Vagina (tissue), 2 donors: Measurements from ENCODE around the gene KLHL21. TPM values are rescaled to one million over a fixed set of nuclear protein-coding genes. Genes with fewer than 3 reads are reported as not detected.

Experiments
- DNase-seq, 2 donors: peaks; one replicate each; pipeline ENCODE4 v3.0.0-alpha.2; 2017; ENCODE audit errors: extremely low spot score in 2 of 2
- H3K27ac ChIP-seq: fragments of 200-600 bp; sonication (generic); one replicate; pipeline ENCODE4 v1.5.1; 2019
- H3K27me3 ChIP-seq: fragments of 200-600 bp; sonication (generic); one replicate; pipeline ENCODE4 v1.5.1; 2019
- H3K36me3 ChIP-seq, 2 donors: fragments of 200-600 bp; sonication (generic); one replicate each; pipeline ENCODE4 v1.5.1; 2017 to 2019
- H3K4me1 ChIP-seq: fragments of 200-600 bp; sonication (generic); one replicate; pipeline ENCODE4 v1.5.1; 2019
- H3K4me3 ChIP-seq, 2 donors: fragments of 200-600 bp; sonication (generic); 1 replicate in 1 of 2; 2 replicates in 1 of 2; pipeline ENCODE4 v1.5.1; 2016 to 2019
- H3K9me3 ChIP-seq: fragments of 200-600 bp; sonication (generic); one replicate; pipeline ENCODE4 v1.5.1; 2019
- POLR2A ChIP-seq, 2 donors: fragments of 450-650 bp; IDR thresholded peaks; one replicate each; pipeline ENCODE4 v1.6.1; 2017; ENCODE audit warnings: antibody characterized with exemption in 2 of 2, mild to moderate bottlenecking in 2 of 2, moderate library complexity in 2 of 2
- POLR2AphosphoS5 ChIP-seq, 2 donors: sonication (generic); formaldehyde crosslinking; IDR thresholded peaks; one replicate each; pipeline ENCODE4 v1.9.0; 2017; ENCODE audit warnings: antibody characterized with exemption in 2 of 2, mild to moderate bottlenecking in 2 of 2, low read depth in 1 of 2; ENCODE audit not compliant: insufficient read depth in 1 of 2
- intact Hi-C: fragments of 100-400 bp; cut with DNase I; formaldehyde crosslinking; loops from one replicate; pipeline ENCODE4 v1.15.1; 2023
- total RNA-seq: library from RNA; depleted of rRNA; stranded (reverse); fragments of >200 nt; gene quantifications from one replicate; pipeline ENCODE4 v1.2.3, GENCODE V29; 2016
- TF ChIP-seq, protein P1 (sequence below), 3 experiments: fragments of 450-650 bp in 2 of 3; fragments of 200-600 bp in 1 of 3; sonication (generic) in 1 of 3; IDR thresholded peaks; one replicate each; pipeline ENCODE4 v1.5.1; 2017 to 2019; ENCODE audit warnings: antibody characterized with exemption in 3 of 3, mild to moderate bottlenecking in 2 of 3, moderate library complexity in 2 of 3

Gene KLHL21
- total RNA-seq, 1 donor from 2014 or later = 54.3 TPM

GRCh38 chr1:6619045-6619444 is 16.4 kb upstream of the KLHL21 start:
- H3K9me3 ChIP-seq = no peaks in the 10 kb centered on the region
- no peaks in the 10 kb centered on the region for H3K27me3 ChIP-seq
- H3K4me3 ChIP-seq = no peak overlapping the region
- TF ChIP-seq, protein P1, sequence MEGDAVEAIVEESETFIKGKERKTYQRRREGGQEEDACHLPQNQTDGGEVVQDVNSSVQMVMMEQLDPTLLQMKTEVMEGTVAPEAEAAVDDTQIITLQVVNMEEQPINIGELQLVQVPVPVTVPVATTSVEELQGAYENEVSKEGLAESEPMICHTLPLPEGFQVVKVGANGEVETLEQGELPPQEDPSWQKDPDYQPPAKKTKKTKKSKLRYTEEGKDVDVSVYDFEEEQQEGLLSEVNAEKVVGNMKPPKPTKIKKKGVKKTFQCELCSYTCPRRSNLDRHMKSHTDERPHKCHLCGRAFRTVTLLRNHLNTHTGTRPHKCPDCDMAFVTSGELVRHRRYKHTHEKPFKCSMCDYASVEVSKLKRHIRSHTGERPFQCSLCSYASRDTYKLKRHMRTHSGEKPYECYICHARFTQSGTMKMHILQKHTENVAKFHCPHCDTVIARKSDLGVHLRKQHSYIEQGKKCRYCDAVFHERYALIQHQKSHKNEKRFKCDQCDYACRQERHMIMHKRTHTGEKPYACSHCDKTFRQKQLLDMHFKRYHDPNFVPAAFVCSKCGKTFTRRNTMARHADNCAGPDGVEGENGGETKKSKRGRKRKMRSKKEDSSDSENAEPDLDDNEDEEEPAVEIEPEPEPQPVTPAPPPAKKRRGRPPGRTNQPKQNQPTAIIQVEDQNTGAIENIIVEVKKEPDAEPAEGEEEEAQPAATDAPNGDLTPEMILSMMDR (IDR thresholded peaks at IDR 0.05) = no peak
- TF ChIP-seq POLR2A (IDR thresholded peaks at IDR 0.05) = no peak
- TF ChIP-seq POLR2AphosphoS5 (IDR thresholded peaks at IDR 0.05; ENCODE audit: insufficient read depth in 1 of 2, low read depth in 1 of 2) = no peak
- peaks cover 0 to 40% of the 10 kb centered on the region in 2 donors for H3K36me3 ChIP-seq
- DNase-seq = no peak
- no peak overlapping the region for H3K27ac ChIP-seq
- intact Hi-C loops = no loop called here
- peaks cover 42% of the 10 kb centered on the region for H3K4me1 ChIP-seq

DNA sequence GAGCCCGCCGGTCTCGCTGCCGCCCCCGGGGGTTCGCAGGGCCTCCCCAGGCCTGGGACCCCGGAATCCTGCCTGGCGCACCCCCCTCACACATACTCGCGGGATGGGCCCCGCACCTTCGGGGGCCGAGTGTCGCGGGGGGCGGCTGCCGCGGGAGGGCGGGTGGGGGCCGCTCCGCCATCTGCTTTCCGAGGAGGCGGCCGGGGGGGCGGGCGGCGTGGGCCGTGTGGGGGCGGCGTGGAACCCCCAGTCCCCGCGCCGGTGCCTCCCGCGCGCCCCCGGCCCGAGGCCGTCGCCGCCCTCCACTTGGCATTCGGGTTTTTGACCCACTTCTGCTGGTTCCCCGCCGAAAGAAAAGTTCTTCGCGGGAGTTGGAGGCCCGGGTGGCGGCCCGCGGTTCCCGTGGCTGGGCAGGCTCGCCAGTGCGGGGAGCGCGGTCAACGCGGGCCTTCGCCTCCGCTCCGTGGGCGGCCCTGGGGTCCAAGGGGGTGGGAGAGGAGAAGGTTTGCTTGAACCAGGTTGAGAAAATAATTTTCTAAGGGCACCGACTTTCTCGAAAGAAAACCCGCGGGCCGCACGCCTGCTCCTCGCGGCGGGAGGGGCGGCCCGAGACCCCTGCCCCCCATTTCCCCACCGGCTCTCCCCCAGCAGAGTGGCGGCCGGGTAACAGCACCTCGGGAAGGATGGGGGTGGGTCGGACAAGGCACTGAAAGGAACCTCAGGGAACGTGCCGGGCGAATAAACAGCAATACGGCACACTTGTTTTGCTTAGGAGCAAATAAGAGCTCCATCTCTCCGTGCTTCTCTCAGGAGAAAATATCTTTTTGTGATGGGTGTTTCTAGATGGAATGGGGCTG is 12.5 kb upstream of the KLHL21 start:
- no peak for DNase-seq
- Histone ChIP-seq H3K4me1 (peaks cover 39% of the 10 kb centered on the region), H3K27ac (peak overlapping the region; percentile 97), H3K9me3 (no peaks in the 10 kb centered on the region), H3K36me3 (peaks cover 0 to 21% of the 10 kb centered on the region in 2 donors), H3K4me3 (peak overlapping the region; percentile 85 to 98), H3K27me3 (no peaks in the 10 kb centered on the region)
- intact Hi-C loops = no loop called here
- TF ChIP-seq POLR2A (IDR thresholded peaks at IDR 0.05) = no peak
- no peak for TF ChIP-seq POLR2AphosphoS5 (IDR thresholded peaks at IDR 0.05; ENCODE audit: insufficient read depth in 1 of 2, low read depth in 1 of 2)

DNA sequence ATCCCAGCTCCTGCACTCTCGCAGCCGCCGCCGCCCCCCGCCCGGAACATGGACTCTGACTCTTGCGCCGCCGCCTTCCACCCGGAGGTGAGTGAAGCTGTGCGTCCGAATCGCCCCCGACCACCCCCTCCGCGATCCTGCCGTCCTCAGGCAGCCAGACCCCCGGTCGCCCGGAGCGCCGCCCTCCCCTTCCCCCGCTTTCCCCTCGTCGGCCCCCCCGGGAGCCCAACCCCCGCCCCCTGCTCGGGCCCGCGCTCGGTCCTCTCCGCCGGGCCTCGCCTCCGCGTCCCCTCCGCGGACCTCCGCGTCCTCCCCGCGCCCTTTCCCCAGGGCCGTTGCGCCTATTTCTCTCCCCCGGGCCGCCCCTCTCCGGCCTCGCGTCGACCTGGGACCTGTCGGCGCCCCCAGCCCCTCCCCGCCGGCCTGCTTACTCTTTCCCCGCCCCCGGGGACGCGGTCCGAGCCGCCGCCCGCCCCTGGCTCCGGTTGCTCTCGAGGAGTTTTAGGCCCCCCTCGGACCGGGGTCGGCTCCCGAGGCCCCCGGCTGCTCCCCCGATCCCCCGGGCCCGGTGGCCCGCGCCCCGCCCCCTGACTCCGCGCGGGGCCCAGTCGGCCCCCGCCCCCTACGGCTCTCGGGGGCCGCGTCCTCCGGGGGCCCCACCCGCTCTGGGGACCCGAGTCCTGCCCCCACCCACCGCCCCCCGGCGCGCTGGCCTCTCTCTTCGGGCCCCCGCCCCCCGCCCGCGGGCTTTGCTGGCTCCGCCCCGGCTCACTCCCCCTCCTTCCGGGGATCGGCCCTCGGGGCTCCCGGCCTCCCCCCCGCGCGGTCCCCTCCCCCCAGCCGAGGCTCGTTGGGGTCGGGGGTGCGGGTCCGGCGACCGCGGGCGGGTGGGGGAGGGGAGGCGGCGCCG is 11.6 kb upstream of the KLHL21 start:
- no peak for TF ChIP-seq POLR2A (IDR thresholded peaks at IDR 0.05)
- TF ChIP-seq POLR2AphosphoS5 (IDR thresholded peaks at IDR 0.05; ENCODE audit: insufficient read depth in 1 of 2, low read depth in 1 of 2) = no peak
- TF ChIP-seq, protein P1 (IDR thresholded peaks at IDR 0.05) = no peak
- no peaks in the 10 kb centered on the region for H3K9me3 ChIP-seq
- H3K4me3 ChIP-seq = peak overlapping the region; percentile 85 to 98
- H3K36me3 ChIP-seq = peaks cover 0 to 13% of the 10 kb centered on the region in 2 donors
- DNase-seq = no peak
- H3K4me1 ChIP-seq = peaks cover 48% of the 10 kb centered on the region
- intact Hi-C loops = no loop called here
- peak overlapping the region; percentile 97 for H3K27ac ChIP-seq
- no peaks in the 10 kb centered on the region for H3K27me3 ChIP-seq

DNA sequence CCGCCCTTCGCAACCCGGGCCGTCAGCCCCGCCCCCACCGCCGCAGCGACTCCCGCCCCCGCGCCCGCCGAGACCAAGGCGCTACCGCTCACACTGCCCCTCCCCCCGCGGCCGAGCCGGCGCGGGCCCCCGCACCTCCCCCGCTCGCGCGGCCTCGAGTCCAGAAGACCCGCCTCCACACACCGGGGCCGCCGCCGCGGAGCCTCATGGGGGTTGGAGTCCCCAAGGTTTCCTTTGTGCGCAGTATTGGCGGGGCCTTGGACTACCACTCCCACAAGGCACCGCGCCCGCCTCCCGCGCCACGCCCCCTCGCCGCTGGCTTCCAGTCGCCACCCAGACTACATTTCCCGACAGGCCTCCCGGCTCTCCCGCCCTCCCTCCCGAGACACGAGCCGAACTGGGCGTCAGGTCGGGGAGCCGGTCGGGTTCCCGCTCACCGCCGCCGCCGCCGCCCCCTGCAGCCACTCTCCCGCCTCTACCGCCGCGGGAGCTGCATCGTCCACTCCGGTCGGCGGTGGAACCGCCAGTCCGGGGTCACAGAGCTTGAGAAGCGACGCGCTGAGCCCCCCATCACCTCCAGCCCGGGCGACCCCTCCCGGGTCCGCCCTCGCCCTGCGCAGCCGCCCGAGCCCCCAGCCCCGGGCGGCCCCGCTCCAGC is 10.8 kb upstream of the KLHL21 start, which contains the start of gene PHF13:
Gene PHF13, plus strand, starts transcription at position 371 of the 658 bp plus-strand sequence. CDS start 336 bp downstream, outside the sequence.
- Histone ChIP-seq H3K36me3 (peaks cover 0 to 9% of the 10 kb centered on the region in 2 donors), H3K4me3 (peak within 1 kb of the TSS; percentile 85 to 98), H3K27me3 (no peaks in the 10 kb centered on the region), H3K27ac (peak within 1 kb of the TSS; percentile 97), H3K9me3 (no peaks in the 10 kb centered on the region), H3K4me1 (peaks cover 49% of the 10 kb centered on the region)
- TF ChIP-seq POLR2AphosphoS5 (IDR thresholded peaks at IDR 0.05; ENCODE audit: insufficient read depth in 1 of 2, low read depth in 1 of 2) = peak; percentile 75 to 90
- TF ChIP-seq, protein P1 (IDR thresholded peaks at IDR 0.05) = no peak
- TF ChIP-seq POLR2A (IDR thresholded peaks at IDR 0.05) = peak in 1 of 2 donors; percentile 58
- intact Hi-C loops = no loop called here
- peak; percentile 99 to 100 for DNase-seq
